HEK293 (cell line): ENCODE measurements around the gene SPTAN1.

Experiments used
- CTCF ChIA-PET: fragments of 350-600 bp; formaldehyde crosslinking; extraction: SDS; loops from one replicate; lab custom pipeline; 2021; ENCODE audit warnings: antibody characterized with exemption; lab: Yijun Ruan, JAX
- POLR2A ChIA-PET: fragments of 300-600 bp; formaldehyde crosslinking; extraction: SDS; loops from one replicate; lab custom pipeline; 2020; ENCODE audit warnings: antibody characterized with exemption, inconsistent platforms; lab: Yijun Ruan, JAX
- H3K27ac ChIP-seq: fragments of 200-500 bp; sonication (Bioruptor generic); 2 replicates; pipeline ENCODE4 v1.5.1; 2014; ENCODE audit warnings: low read depth, low read length, control low read depth, inconsistent platforms; ENCODE audit errors: extremely low read depth
- H3K36me3 ChIP-seq, 2 experiments: fragments of 200-500 bp in 1 of 2; sonication (Bioruptor generic) in 1 of 2; 1 replicate in 1 of 2; 2 replicates in 1 of 2; pipeline ENCODE4 v1.5.1; 2014 to 2017; ENCODE audit warnings: inconsistent platforms in 2 of 2, low read length in 2 of 2; ENCODE audit not compliant: control insufficient read depth in 2 of 2, insufficient read depth in 1 of 2
- H3K4me1 ChIP-seq: fragments of 200-500 bp; sonication (Bioruptor generic); 2 replicates; pipeline ENCODE4 v1.5.1; 2014; ENCODE audit warnings: mild to moderate bottlenecking, low read length, inconsistent platforms; ENCODE audit not compliant: control insufficient read depth, insufficient read depth
- H3K4me3 ChIP-seq: 2 replicates; pipeline ENCODE4 v1.5.1; 2011; ENCODE audit warnings: low read depth, mild to moderate bottlenecking, control low read depth, low read length, moderate library complexity
- H3K9me3 ChIP-seq: fragments of 200-500 bp; sonication (Bioruptor generic); 2 replicates; pipeline ENCODE4 v1.5.1; 2014; ENCODE audit warnings: low read depth, low read length, inconsistent platforms; ENCODE audit not compliant: control insufficient read depth, insufficient read depth
- BCL11B ChIP-seq: fragments of 450-650 bp; formaldehyde crosslinking; IDR thresholded peaks from 2 replicates; pipeline ENCODE4 v1.5.1; 2016; ENCODE audit warnings: low read depth, missing biosample characterization, missing genetic modification characterization
- MEIS1 ChIP-seq: sonication (generic); formaldehyde crosslinking; IDR thresholded peaks from 2 replicates; pipeline ENCODE4 v1.8.1; 2022; ENCODE audit warnings: missing genetic modification reagents, mild to moderate bottlenecking, borderline replicate concordance
- ZFHX2 ChIP-seq: fragments of 450-650 bp; formaldehyde crosslinking; conservative IDR thresholded peaks from 2 replicates; pipeline ENCODE4 v1.5.1; 2016; ENCODE audit warnings: missing biosample characterization, missing genetic modification characterization
- ZIC2 ChIP-seq: fragments of 450-650 bp; formaldehyde crosslinking; IDR thresholded peaks from 2 replicates; pipeline ENCODE4 v1.5.1; 2016; ENCODE audit warnings: missing biosample characterization, missing genetic modification characterization
- ZNF146 ChIP-seq: fragments of 450-650 bp; formaldehyde crosslinking; IDR thresholded peaks from 2 replicates; pipeline ENCODE4 v1.5.1; 2016; ENCODE audit warnings: missing biosample characterization, missing genetic modification characterization
- ZNF16 ChIP-seq: fragments of 450-650 bp; formaldehyde crosslinking; IDR thresholded peaks from 2 replicates; pipeline ENCODE4 v1.5.1; 2016; ENCODE audit warnings: low read depth, missing biosample characterization, missing genetic modification characterization
- ZNF211 ChIP-seq: fragments of 450-650 bp; formaldehyde crosslinking; IDR thresholded peaks from 2 replicates; pipeline ENCODE4 v1.5.1; 2016; ENCODE audit warnings: low read depth, missing biosample characterization, missing genetic modification characterization
- ZNF366 ChIP-seq: fragments of 450-650 bp; formaldehyde crosslinking; conservative IDR thresholded peaks from 2 replicates; pipeline ENCODE4 v1.5.1; 2016; ENCODE audit warnings: missing biosample characterization, missing genetic modification characterization
- ZNF394 ChIP-seq: fragments of 450-650 bp; formaldehyde crosslinking; IDR thresholded peaks from 2 replicates; pipeline ENCODE4 v1.5.1; 2016; ENCODE audit warnings: missing biosample characterization, missing genetic modification characterization, mild to moderate bottlenecking, moderate library complexity, borderline replicate concordance
- ZNF510 ChIP-seq: fragments of 450-650 bp; formaldehyde crosslinking; IDR thresholded peaks from 2 replicates; pipeline ENCODE4 v1.5.1; 2018; ENCODE audit warnings: mild to moderate bottlenecking, missing genetic modification characterization, missing biosample characterization; ENCODE audit not compliant: insufficient replicate concordance
- ZNF549 ChIP-seq: fragments of 450-650 bp; IDR thresholded peaks from 2 replicates; pipeline ENCODE4 v1.5.1; 2018; ENCODE audit warnings: missing biosample characterization, missing genetic modification characterization, mild to moderate bottlenecking, inconsistent platforms, moderate library complexity
- ZNF561 ChIP-seq: fragments of 450-650 bp; IDR thresholded peaks from 2 replicates; pipeline ENCODE4 v1.5.1; 2018; ENCODE audit warnings: missing biosample characterization, missing genetic modification characterization, borderline replicate concordance
- ZNF660 ChIP-seq: fragments of 450-650 bp; IDR thresholded peaks from 2 replicates; pipeline ENCODE4 v1.5.1; 2018; ENCODE audit warnings: missing biosample characterization, mild to moderate bottlenecking, missing genetic modification characterization
- ZNF747 ChIP-seq: fragments of 450-650 bp; formaldehyde crosslinking; IDR thresholded peaks from 2 replicates; pipeline ENCODE4 v1.5.1; 2016; ENCODE audit warnings: missing biosample characterization, missing genetic modification characterization
- ZNF777 ChIP-seq: fragments of 450-650 bp; formaldehyde crosslinking; IDR thresholded peaks from 2 replicates; pipeline ENCODE4 v1.5.1; 2017; ENCODE audit warnings: missing biosample characterization, missing genetic modification characterization, borderline replicate concordance
- TF ChIP-seq, protein P1 (sequence below): fragments of 450-650 bp; formaldehyde crosslinking; IDR thresholded peaks from 2 replicates; pipeline ENCODE4 v1.5.1; 2016; ENCODE audit warnings: missing biosample characterization, missing genetic modification characterization
- TF ChIP-seq, protein P2 (sequence below): fragments of 450-650 bp; formaldehyde crosslinking; IDR thresholded peaks from 2 replicates; pipeline ENCODE4 v1.5.1; 2016; ENCODE audit warnings: missing biosample characterization, missing genetic modification characterization
- TF ChIP-seq, protein P3 (sequence below): fragments of 450-650 bp; formaldehyde crosslinking; IDR thresholded peaks from 2 replicates; pipeline ENCODE4 v1.5.1; 2017; ENCODE audit warnings: missing biosample characterization, missing genetic modification characterization

The SPTAN1 gene

DNA sequence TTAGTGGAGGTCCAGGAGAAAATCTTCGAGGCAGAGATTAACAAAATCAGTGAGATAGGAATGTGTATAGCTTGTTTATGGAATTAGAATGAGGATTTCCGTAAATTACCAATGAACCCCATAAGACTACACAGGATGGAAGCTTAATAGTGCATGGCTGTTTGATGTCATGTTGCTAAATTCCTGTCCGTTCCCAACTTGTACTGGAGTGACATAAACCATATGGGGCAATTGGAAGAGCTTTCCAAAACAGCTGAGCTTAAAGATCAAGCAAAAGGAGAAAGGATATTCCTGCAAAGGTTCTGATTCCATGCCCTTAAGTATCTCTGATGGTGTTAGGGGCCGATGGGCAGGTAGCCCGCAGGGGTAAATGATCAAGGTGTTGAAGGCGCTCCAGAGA lies 30.4 kb upstream of the SPTAN1 start:
- TF ChIP-seq ZNF211 (tag by site-specific recombination) = no peak
- no peak for TF ChIP-seq ZNF366
- no peak for TF ChIP-seq ZNF16 (tag by site-specific recombination)
- TF ChIP-seq, protein P1, sequence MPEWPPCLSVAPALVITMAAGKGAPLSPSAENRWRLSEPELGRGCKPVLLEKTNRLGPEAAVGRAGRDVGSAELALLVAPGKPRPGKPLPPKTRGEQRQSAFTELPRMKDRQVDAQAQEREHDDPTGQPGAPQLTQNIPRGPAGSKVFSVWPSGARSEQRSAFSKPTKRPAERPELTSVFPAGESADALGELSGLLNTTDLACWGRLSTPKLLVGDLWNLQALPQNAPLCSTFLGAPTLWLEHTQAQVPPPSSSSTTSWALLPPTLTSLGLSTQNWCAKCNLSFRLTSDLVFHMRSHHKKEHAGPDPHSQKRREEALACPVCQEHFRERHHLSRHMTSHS = no peak
- TF ChIP-seq ZNF561 = no peak
- no peak for TF ChIP-seq ZNF394 (tag by site-specific recombination)
- TF ChIP-seq ZNF146 (tag by site-specific recombination) = no peak
- no peak for TF ChIP-seq MEIS1 (CRISPR knock-in tag)
- TF ChIP-seq, protein P2, sequence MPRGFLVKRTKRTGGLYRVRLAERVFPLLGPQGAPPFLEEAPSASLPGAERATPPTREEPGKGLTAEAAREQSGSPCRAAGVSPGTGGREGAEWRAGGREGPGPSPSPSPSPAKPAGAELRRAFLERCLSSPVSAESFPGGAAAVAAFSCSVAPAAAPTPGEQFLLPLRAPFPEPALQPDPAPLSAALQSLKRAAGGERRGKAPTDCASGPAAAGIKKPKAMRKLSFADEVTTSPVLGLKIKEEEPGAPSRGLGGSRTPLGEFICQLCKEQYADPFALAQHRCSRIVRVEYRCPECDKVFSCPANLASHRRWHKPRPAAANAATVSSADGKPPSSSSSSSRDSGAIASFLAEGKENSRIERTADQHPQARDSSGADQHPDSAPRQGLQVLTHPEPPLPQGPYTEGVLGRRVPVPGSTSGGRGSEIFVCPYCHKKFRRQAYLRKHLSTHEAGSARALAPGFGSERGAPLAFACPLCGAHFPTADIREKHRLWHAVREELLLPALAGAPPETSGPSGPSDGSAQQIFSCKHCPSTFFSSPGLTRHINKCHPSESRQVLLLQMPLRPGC (tag by site-specific recombination) = no peak
- no peak for TF ChIP-seq ZNF777 (tag by site-specific recombination)
- TF ChIP-seq ZFHX2 (tag by site-specific recombination) = no peak
- no peak for TF ChIP-seq BCL11B (tag by site-specific recombination)
- TF ChIP-seq ZNF660 (tag by site-specific recombination) = no peak
- TF ChIP-seq ZNF747 = no peak
- TF ChIP-seq, protein P3, sequence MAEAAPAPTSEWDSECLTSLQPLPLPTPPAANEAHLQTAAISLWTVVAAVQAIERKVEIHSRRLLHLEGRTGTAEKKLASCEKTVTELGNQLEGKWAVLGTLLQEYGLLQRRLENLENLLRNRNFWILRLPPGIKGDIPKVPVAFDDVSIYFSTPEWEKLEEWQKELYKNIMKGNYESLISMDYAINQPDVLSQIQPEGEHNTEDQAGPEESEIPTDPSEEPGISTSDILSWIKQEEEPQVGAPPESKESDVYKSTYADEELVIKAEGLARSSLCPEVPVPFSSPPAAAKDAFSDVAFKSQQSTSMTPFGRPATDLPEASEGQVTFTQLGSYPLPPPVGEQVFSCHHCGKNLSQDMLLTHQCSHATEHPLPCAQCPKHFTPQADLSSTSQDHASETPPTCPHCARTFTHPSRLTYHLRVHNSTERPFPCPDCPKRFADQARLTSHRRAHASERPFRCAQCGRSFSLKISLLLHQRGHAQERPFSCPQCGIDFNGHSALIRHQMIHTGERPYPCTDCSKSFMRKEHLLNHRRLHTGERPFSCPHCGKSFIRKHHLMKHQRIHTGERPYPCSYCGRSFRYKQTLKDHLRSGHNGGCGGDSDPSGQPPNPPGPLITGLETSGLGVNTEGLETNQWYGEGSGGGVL = no peak
- TF ChIP-seq ZNF510 (tag by site-specific recombination) = no peak
- CTCF ChIA-PET = no interaction called here
- no peaks in the 10 kb centered on the region for H3K9me3 ChIP-seq
- H3K36me3 ChIP-seq = peaks cover 25 to 78% of the 10 kb centered on the region in 2 experiments
- H3K4me3 ChIP-seq = no peak overlapping the region
- POLR2A ChIA-PET = interaction anchor here (1.0 kb wide), 1 partner anchor 30 kb away, joined by 4 read pairs; the partner anchor contains the start of gene SPTAN1
- no peaks in the 10 kb centered on the region for H3K4me1 ChIP-seq
- H3K27ac ChIP-seq = no peak overlapping the region

DNA sequence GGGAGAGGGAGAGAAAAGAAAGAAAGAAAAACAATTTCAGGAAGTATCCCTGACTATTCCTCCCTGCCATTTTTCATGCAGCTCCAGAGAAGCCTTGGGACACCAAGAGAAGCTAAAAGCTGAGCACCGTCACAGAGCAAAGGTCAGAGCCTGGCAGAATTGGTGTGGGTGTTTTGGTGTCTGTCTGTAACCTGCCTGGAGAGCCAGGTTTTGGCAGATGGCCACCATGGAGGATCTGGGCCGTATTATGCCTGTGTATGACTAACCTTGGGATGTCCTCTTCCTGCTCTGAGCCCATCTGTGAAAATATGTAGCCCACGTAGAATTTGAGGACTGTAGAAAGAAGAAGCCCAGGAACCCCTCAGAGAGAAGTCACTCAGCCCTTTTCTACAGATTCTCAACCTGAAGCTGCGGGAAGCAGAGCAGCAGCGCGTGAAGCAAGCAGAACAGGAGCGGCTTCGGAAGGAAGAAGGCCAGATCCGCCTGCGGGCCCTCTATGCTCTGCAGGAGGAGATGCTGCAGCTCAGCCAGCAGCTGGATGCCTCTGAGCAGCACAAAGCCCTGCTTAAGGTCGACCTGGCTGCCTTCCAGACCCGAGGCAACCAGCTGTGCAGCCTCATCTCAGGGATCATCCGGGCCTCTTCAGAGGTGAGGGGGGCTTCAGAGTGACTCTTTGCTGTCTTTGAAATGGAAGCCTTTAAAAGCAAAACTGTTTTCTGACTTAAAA lies 29.0 kb upstream of the SPTAN1 start:
- Histone ChIP-seq H3K4me1 (no peaks in the 10 kb centered on the region), H3K9me3 (no peaks in the 10 kb centered on the region), H3K27ac (no peak overlapping the region), H3K36me3 (peaks cover 31 to 73% of the 10 kb centered on the region in 2 experiments), H3K4me3 (no peak overlapping the region)
- POLR2A ChIA-PET = no interaction called here
- TF ChIP-seq ZNF549 (tag by site-specific recombination) (no peak), ZIC2 (tag by site-specific recombination) (peak; percentile 48; the same call in 1 of the 2 replicates)
- CTCF ChIA-PET = no interaction called here
